ENCODE results near the gene PLA2G4A. TPM values are rescaled to one million over a fixed set of nuclear protein-coding genes. Genes with fewer than 3 reads are reported as not detected.

The PLA2G4A gene
- polyA plus RNA-seq, 1 donor (not counting 4 experiments of a cell fraction or from before 2014, with no cell fraction given) = 29.2 TPM

DNA sequence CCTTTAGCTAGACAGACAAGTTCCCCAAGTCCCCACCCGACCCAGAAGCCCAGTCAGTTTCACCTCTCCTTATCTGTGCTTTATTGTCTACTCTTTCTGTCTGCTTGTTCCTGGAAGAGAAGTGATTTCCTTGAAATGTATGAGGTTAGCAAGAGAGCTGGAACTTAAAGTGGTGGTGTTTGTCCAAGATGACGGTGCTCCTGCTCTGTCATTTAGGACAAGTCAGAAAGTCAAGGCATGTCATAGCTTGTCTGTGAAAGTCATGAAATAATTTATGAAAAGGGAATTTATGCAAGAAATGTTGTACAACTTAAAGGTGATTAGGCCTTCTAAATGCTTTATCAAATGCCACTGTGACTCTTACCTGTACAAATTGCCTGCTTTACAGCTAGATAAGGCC is 178.1 kb downstream of the PLA2G4A start:
- H3K4me1 ChIP-seq (ENCODE audit: control insufficient read depth, extremely low read depth, insufficient read depth, low read length) = peaks cover 4% of the 10 kb centered on the region
- dilution Hi-C loops (cut with MboI; ENCODE audit: extremely low pct_ligation_motif_present, low sequenced_read_pairs) = no loop called here
- TF ChIP-seq, protein P1, sequence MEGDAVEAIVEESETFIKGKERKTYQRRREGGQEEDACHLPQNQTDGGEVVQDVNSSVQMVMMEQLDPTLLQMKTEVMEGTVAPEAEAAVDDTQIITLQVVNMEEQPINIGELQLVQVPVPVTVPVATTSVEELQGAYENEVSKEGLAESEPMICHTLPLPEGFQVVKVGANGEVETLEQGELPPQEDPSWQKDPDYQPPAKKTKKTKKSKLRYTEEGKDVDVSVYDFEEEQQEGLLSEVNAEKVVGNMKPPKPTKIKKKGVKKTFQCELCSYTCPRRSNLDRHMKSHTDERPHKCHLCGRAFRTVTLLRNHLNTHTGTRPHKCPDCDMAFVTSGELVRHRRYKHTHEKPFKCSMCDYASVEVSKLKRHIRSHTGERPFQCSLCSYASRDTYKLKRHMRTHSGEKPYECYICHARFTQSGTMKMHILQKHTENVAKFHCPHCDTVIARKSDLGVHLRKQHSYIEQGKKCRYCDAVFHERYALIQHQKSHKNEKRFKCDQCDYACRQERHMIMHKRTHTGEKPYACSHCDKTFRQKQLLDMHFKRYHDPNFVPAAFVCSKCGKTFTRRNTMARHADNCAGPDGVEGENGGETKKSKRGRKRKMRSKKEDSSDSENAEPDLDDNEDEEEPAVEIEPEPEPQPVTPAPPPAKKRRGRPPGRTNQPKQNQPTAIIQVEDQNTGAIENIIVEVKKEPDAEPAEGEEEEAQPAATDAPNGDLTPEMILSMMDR (optimal IDR thresholded peaks at IDR 0.05 in 1 of 3, IDR thresholded peaks at IDR 0.05 in 1 of 3, conservative IDR thresholded peaks at IDR 0.05 in 1 of 3; ENCODE audit: extremely low read depth in 1 of 3, insufficient read depth in 2 of 3, low read length in 3 of 3) = no peak
- no peak for TF ChIP-seq EZH2 (IDR thresholded peaks at IDR 0.05; ENCODE audit: low read length)

DNA sequence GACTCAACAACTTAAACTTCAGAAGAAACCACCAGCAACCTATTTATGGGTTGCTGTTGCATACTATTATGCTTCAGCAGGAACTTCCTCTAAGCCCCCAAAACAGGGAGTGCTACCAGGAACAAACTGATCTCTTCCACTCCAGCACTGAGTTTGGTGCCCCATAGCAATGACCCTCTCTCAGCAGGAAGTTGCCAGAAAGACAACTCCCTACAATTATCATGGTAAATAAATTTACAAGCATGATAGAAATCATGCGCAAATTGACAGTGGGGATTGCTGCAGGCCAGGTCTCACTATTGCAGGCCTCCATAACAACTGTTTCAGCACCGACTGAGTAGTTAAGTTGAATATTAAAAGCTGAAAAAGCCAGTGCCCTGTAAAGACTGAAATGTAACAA is 180.6 kb downstream of the PLA2G4A start:
- Histone ChIP-seq H3K4me2 (ENCODE audit: control insufficient read depth, extremely low read depth, insufficient read depth, low read depth, low read length) (no peak overlapping the region), H2AFZ (ENCODE audit: control insufficient read depth, low read length) (no peak overlapping the region), H3K4me1 (ENCODE audit: control insufficient read depth, extremely low read depth, insufficient read depth, low read length) (peaks cover 4% of the 10 kb centered on the region), H3K4me3 (ENCODE audit: control insufficient read depth in 2 of 3, extremely low read depth in 1 of 3, insufficient read depth in 2 of 3, low read depth in 1 of 3, low read length in 3 of 3) (no peak overlapping the region), H3K27ac (ENCODE audit: control insufficient read depth, insufficient read depth, low read length) (no peak overlapping the region), H3K9ac (ENCODE audit: control insufficient read depth, extremely low read depth, insufficient read depth, low read length) (no peak overlapping the region), H3K9me3 (ENCODE audit: control insufficient read depth, low read depth, low read length) (no peaks in the 10 kb centered on the region), H3K36me3 (ENCODE audit: control insufficient read depth in 2 of 2, extremely low read depth in 1 of 2, insufficient read depth in 2 of 2, low read length in 2 of 2) (no peaks in the 10 kb centered on the region), H3K9me1 (ENCODE audit: control insufficient read depth, extremely low read depth, insufficient read depth, low read length) (no peaks in the 10 kb centered on the region), H4K20me1 (ENCODE audit: control insufficient read depth, extremely low read depth, insufficient read depth, low read length) (no peaks in the 10 kb centered on the region), H3K27me3 (ENCODE audit: control insufficient read depth, extremely low read depth, insufficient read depth, low read length) (no peaks in the 10 kb centered on the region), H3K79me2 (ENCODE audit: control insufficient read depth, insufficient read depth, low read length) (no peaks in the 10 kb centered on the region)
- FAIRE-seq (no peak), DNase-seq (ENCODE audit: low read depth, low spot score) (no peak)
- TF ChIP-seq, protein P1 (optimal IDR thresholded peaks at IDR 0.05 in 1 of 3, IDR thresholded peaks at IDR 0.05 in 1 of 3, conservative IDR thresholded peaks at IDR 0.05 in 1 of 3; ENCODE audit: extremely low read depth in 1 of 3, insufficient read depth in 2 of 3, low read length in 3 of 3) = no peak
- no peak for TF ChIP-seq EZH2 (IDR thresholded peaks at IDR 0.05; ENCODE audit: low read length)
- dilution Hi-C loops (cut with MboI; ENCODE audit: extremely low pct_ligation_motif_present, low sequenced_read_pairs) = no loop called here

More for the DNA sequence above, 178.1 kb downstream of the PLA2G4A start:
- Histone ChIP-seq H3K4me3 (ENCODE audit: control insufficient read depth in 2 of 3, extremely low read depth in 1 of 3, insufficient read depth in 2 of 3, low read depth in 1 of 3, low read length in 3 of 3) (no peak overlapping the region), H3K27ac (ENCODE audit: control insufficient read depth, insufficient read depth, low read length) (no peak overlapping the region), H3K36me3 (ENCODE audit: control insufficient read depth in 2 of 2, extremely low read depth in 1 of 2, insufficient read depth in 2 of 2, low read length in 2 of 2) (no peaks in the 10 kb centered on the region), H2AFZ (ENCODE audit: control insufficient read depth, low read length) (peak overlapping the region; percentile 42), H3K27me3 (ENCODE audit: control insufficient read depth, extremely low read depth, insufficient read depth, low read length) (no peaks in the 10 kb centered on the region), H3K9me3 (ENCODE audit: control insufficient read depth, low read depth, low read length) (no peaks in the 10 kb centered on the region), H3K79me2 (ENCODE audit: control insufficient read depth, insufficient read depth, low read length) (no peaks in the 10 kb centered on the region), H3K9ac (ENCODE audit: control insufficient read depth, extremely low read depth, insufficient read depth, low read length) (no peak overlapping the region), H3K9me1 (ENCODE audit: control insufficient read depth, extremely low read depth, insufficient read depth, low read length) (no peaks in the 10 kb centered on the region), H3K4me2 (ENCODE audit: control insufficient read depth, extremely low read depth, insufficient read depth, low read depth, low read length) (no peak overlapping the region), H4K20me1 (ENCODE audit: control insufficient read depth, extremely low read depth, insufficient read depth, low read length) (no peaks in the 10 kb centered on the region)
- DNase-seq (ENCODE audit: low read depth, low spot score) (no peak), FAIRE-seq (peak; percentile 9)

All from keratinocyte (primary cell).